Stimulated activated CD4-positive, alpha-beta T cell treated with anti-CD3 and anti-CD28 coated beads, Interleukin-15, amount 100 ng/mL, for 48 hours (primary cell): Measurements from ENCODE around the gene AKT1.
A peak's percentile ranks its signal among the peaks of the same experiment; 100 is the strongest.
"Not testable (repeated sequence)": the region's sequence is repeated elsewhere in the genome, so short reads cannot be mapped to it uniquely, and the experiment has no call there.

Experiments
- DNase-seq, 2 donors: peaks; one replicate each; pipeline ENCODE4 v3.0.0-alpha.2; 2020; ENCODE audit warnings: low read depth in 2 of 2

The AKT1 gene

GRCh38 chr14:104794993-104795780 is at the start of gene AKT1:
AKT1 (minus strand) TSS chr14:104795748; CDS start chr14:104792643, 3,105 bp downstream.
- DNase-seq, result no peak

DNA sequence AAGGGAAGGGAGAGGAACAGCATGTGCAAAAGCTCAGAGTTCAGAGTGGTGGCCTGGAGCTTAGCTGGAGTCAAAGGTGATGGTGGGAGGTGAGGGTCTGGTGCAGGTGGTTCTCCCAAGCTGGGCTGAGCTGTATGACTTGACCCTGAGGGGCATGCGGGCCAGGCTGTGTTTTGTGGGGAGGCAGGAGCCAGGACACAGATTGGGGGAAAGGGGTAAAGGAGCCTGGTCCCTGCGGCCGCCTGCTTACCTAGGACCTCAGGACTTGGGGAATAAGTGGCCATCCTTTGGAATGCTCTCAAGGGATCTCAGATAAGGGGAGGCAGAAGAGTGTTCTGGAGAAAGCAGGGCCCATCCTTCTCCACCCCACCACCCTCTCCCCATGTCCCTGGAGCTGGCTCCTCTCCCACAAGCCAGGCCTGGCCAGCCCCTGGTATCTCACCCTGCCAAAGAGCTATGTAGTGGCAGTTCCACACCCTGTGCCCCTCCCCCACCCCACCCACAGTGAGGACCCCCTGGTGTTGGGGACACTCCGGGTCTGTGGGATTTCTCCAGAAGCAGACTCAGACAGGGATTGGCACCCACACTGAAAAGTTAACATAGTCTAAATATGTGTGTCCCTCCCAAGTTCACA is 49.6 kb upstream of the AKT1 start:
- no peak for DNase-seq

DNA sequence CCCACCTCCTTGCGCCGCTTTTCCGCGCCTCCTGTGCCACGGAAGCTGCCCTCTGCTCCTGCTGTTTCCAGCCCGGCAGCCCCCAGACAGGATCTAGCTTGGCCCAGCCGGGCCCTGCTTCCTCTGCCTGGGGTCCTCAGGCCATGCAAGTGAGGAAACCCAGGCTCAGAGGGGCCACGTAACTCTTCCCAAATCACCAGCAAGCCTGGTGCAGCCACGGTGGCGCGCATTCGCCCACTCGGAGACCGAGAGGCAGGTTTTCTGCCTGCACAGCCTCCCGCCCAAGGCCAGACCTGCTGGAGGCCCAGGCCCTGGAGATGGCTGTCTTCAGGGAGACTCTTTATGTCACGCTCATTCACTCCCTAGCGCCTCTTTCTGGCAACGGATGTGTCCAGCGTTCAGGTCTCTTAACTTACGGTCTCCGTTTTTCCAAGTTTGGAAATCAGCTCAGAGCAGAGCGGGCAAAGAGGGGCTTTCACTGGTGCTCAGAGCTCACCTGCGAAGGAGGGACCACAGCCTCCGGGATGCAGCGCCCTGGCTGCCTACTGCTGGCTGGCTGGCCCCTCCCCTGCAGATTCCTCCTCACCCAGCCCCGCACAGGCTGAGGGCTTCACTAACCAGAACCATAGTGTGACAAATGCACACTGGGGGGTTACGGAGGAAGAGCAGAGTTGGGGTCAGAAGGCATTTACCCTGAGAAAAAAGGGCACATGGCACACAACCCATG is 48.9 kb upstream of the AKT1 start:
- DNase-seq, result no peak

- no peak for DNase-seq
Observed at GRCh38 chr14:104843442-104844305, 48.1 kb upstream of the AKT1 start.

DNA sequence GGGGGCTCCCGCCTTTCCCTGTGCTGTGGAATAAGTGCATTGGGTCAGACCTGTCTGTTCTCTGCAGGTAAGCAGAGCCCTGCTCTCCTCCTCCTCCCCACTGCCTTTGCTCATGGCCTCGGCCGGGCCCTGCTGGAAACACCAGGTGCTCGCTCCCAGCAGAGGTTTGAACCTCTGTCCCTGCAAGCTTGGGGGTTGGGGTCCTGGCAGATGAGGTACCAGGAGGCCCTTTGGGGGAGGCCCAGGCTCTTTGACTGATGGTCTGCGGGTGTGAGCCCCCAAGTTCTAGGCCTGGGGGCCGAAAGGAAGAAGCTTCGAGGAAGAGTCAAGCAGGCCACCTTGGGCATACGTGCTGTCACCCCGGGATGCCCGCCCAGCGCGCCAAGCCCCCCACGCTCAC is 47.5 kb upstream of the AKT1 start:
- no peak for DNase-seq

GRCh38 chr14:104841730-104842129 is 46.2 kb upstream of the AKT1 start:
- no peak for DNase-seq

DNA sequence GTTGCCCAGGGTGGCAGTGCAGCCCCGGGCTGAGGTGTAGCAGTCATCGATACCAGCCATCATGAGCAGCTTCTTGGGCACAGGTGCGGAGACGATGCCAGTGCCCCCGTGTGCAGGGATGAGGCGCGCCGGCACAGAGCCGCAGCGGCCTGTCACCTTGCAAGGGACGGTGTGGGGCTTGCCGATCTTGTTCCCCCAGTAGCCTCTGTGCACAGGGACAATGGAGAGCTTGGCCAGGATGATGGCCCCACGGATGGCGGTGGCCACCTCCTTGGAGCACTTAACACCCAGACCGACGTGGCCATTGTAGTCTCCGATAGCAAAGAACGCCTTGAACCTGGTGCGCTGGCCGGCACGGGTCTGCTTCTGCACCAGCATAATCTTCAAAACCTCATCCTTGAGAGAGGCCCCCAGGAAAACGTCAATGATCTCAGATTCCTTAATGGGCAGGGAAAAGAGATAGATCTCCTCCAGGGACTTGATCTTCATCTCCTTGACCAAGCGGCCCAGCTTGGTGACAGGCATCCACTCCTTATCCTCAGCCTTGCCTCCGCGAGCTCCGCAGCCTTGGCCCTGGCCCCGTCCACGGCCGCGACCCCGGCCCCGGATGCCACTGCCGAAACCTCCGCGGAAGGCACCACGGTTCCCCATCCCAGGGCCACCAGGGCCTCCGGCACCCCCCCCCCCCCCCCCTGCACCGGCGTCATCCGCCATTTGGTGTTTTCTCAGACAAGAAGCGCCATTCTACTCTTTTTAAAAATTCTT is 40.8 kb upstream of the AKT1 start:
- not testable (repeated sequence) for DNase-seq

- no peak for DNase-seq
Observed at GRCh38 chr14:104830781-104831180, 35.2 kb upstream of the AKT1 start.

DNA sequence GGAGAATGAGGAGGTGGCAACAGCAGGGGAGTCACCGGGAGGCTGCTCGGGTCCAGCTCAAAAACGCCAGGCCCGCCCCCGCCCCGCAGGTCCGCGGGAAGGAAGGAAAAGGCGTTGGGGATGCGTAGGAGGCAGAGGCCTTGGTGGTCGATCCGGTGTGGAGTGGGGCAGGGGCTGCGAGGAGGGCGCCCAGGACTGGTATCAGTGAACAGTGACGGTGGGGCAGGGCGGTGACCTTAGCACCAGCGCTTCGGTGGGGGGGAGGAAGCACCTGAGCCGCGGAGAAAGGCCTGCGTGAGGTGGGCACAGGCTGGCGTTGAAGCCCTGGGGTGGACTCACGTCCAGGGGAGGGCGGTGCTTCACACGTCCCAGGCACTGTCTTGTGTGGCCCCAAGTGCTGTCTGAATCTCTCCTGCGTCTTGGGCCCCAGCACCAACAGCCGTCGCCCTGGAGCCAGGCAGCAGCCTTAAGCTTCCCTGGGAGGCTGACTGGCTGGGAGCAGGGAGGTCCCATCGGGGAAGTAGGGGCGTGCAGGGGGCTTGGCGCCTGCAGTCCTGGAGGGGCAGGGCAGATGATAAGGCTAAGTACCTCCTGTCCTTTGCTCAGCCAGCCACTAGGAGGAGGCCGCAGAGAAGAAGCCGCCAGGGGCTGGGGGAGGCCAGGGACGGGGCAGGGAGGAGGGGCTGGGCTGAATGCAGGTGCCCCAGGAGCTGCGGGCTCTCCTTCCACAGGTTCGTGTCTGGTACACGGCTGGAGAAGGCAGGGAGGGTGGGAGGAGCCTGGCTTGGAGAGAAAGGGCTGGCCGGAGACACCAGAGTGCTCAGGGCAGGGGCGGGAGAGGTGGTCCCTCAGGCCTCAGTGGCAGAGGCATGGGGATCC is 31.9 kb upstream of the AKT1 start:
- peak; percentile 40 to 43 for DNase-seq

DNA sequence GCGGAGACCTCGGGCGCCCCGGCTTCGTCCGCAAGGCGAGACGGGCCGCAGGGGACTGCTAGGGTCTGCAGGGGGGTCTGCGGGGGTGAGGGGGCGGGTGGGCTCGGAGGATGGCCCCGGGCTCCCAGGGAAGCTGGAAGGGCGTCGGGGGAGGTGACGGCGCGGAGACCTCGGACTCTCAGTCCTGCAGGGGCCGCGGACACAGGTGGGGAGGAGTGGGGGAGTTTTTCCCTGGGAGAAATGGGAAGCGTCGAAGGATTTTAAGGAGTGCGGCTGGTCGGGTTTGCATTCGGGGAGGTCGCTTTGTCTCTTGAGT is 31.3 kb upstream of the AKT1 start:
- DNase-seq, result no peak

DNA sequence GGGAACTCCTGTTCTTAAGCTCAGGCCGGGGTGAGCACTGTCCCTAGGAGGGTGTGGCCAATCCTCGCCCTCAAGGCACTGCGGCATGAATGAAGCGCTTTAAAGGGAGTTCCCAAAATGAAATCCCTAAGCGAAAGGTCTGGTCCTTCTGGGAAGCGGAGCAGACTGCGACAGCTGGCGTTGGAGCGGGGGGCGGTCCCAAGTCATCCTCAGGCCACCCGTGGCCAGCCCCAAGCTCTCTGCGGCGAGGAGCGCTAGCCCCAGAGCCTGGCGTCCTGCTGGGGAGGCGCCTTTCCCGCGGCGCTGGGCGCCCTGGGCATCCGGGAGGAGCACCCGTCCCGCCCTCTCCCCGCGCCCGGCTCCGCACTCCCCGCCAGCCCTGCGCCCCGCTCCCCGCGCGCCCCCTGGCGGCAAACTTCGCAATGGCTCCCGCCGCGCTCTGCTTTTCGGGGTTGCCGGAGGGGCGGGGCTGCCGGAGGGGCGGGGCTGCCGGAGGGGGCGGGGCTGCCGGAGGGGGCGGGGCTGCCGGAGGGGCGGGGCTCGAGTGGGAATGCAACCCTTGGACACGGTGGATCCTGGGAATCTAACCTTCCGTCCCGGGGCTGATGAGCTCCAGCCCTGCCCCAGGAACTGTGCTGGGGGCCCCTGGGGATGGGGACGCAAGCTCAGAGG is 30.8 kb upstream of the AKT1 start:
- peak; percentile 82 to 90 for DNase-seq

DNA sequence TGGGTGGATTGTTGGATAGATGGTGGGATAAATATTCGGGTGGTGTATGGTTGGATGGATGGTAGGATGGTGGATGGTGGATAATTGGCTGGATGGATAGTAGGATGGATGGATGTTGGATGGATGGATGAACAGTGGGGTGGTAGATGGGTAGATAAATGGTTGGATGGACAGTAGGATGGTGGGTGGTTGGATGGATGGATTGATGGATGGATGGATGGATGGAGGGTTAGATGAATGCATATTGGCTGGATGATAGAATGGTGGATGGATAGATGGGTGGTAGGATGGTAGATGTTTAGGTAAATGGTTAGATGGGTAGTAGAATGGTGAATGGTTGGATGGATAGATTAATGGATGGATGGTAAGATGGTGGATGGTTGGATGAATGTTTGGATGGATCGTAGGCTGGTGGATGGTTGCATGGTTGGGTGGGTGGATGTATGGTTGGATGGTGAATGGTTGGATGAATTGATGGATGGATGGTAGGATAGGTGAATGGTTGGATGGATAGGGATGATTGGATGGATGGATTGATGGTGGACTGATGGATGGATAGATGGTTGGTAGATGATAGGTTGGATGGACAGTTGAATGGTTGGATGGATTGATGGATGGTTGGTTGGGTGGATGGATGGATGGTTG is 28.9 kb upstream of the AKT1 start:
- no peak for DNase-seq

DNA sequence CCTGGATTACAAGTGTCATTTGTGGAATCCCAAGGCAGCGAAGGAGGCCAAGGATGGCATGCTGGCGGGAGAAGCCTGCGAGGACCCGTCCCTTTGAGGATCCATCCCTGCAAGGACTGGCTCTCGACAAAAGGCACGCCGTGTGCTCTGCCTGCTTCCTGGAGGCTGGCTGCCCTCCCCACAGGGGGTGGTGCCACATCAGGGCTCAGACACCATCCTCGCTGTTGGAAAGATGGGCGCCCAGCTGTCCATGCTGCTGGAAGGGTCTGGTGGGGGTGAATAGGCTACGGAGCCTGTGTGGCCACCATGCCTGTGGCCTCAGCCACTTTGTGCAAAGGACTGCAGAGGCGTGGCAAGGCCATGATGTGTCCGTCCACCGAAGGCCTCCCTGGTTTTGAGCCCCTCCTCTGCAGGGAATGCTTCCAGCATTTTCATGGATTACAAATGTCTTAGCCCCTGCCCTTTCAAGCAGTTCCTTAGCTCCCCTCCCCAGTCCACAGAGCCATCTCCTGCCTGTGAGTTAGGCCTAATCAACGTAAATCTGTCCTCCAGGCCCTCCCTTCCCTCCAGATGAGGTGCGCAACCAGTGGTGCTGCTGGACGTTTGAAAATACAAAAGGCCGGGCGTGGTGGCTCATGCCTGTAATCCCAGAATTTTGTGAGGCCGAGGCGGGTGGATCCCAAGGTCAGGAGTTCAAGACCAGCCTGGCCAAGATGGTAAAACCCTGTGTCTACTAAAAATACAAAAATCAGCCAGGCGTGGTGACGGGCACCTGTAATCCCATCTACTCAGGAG is 27.5 kb upstream of the AKT1 start:
- no peak for DNase-seq

DNA sequence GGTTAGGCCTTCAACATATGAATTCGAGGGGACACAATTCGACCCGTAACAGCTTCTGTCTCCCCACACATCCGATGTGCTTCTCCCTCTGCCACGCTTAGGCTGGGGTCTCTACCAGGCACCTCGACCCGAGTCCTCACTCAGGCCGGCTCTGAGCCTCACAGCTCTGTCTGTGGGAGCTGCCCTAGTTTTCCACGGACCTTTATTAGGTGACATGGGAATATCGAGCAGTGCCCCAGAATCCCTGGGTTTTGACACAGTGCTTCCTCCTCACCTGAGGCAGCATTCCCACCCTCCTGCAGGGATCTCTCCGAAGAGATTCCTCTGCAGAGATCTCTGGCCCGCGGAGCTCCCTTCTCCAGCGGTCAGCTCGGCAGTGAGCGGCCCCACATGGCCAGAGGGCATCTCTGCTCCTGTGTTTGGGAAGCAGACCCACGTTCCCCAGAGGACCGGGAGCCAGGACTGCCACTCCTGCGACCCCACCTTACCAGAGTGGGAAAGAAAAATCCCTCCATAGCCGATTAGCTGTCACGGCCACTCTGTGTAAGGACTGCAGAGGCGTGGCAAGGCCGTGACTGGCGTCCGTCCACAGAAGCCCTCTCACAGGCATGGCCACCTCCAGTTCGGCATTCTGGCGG is 26.5 kb upstream of the AKT1 start:
- DNase-seq, result no peak

GRCh38 chr14:104821229-104821945 is 25.8 kb upstream of the AKT1 start:
- no peak for DNase-seq

DNA sequence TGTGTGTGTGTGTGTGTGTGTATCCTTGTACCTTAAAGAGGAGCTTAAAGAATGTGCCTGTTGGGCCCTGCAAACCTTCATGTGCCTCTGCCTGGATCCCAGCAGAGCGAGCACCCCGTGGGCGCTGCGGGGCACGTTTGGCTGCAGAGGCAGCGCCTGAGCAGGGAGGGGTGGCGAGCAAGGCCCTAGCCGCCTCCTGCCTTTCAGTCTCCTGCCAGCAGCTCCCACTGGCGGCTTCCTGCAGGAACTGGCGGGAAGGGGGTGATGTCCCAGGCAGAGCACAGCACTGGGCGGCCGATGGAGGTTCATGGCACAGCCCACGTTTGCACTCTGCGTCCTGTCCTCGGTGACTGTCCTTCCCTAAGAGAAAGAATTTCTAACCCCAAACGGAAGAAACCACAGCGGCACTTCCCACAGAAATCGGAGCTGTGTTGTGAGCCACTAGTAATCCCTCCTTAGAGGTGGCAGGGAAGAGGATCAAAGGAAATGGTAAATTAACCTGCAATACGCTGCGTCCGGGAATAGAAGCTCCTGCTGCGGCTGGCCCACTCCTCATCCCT is 25.2 kb upstream of the AKT1 start:
- DNase-seq, result no peak

DNA sequence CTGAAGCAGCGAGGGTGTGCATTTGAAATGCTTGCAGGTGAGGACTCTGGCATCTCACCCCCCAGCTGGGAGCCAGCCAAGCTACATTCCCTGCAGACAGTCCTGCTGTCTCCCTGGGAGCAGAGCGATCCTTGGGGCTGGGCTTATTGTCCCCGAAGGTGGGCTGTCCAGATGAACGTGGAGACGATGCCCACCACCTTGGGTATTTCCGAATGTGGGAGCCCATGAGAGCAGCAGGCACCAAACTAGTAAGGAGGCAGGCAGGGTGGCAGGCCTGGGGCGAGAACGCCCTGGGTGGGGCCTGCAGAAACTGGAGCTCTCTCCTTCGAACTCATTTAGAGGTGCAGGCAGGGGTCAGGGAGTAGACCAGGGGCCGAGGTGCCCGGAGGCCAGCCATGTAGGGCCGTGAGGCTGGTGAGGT is 23.8 kb upstream of the AKT1 start:
- DNase-seq, result no peak
